GM12873 (cell line): ENCODE measurements around the gene DDRGK1.

Experiments used
- TF ChIP-seq, protein P1 (sequence below): IDR thresholded peaks from 2 replicates; pipeline ENCODE4 v1.5.1; 2012; ENCODE audit warnings: low read depth, mild to moderate bottlenecking, moderate library complexity, low read length, control low read depth; ENCODE audit not compliant: insufficient read depth; ENCODE audit errors: missing control alignments

The DDRGK1 gene

DNA sequence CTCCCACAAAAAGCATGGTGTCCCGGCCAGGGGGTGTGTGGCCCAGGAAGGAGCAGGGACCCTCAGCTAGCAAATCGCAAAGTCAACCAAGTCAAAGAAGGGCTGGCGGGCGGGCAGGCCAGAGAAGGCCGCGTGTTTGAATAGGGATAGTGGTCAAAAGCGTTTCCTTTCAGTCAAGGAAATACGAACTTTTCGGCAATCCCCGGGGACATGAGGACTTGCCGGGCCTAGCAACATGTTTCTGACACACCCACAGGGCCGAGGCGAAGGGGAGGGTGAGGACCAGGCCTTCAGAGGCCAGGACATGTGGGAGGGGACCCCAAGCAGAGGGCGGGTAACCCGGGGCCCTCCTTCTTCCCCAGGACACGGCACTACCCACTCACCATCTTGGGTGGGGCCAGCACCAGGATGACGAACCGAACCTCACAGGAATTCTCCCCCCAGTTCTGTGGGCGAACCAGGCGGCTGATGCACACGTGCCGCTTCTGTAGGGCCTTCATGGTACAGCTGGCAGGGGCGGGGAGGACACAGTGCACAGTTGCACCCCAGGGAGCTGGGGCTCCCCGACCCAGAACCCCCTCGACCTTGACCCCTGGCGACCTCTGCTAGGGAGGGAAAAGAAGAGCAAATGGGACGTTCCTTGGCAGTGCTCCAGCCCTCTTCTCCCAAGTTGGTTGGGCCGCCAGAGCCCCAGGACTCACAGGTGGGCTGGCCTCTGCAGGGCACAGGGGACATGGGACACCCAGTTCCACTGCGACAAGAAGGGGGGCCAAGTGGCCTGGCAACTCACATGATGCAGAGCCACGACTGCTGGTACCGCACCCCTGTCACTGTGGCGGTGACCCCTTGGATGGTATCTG lies 28.9 kb upstream of the DDRGK1 start:
- TF ChIP-seq, protein P1, sequence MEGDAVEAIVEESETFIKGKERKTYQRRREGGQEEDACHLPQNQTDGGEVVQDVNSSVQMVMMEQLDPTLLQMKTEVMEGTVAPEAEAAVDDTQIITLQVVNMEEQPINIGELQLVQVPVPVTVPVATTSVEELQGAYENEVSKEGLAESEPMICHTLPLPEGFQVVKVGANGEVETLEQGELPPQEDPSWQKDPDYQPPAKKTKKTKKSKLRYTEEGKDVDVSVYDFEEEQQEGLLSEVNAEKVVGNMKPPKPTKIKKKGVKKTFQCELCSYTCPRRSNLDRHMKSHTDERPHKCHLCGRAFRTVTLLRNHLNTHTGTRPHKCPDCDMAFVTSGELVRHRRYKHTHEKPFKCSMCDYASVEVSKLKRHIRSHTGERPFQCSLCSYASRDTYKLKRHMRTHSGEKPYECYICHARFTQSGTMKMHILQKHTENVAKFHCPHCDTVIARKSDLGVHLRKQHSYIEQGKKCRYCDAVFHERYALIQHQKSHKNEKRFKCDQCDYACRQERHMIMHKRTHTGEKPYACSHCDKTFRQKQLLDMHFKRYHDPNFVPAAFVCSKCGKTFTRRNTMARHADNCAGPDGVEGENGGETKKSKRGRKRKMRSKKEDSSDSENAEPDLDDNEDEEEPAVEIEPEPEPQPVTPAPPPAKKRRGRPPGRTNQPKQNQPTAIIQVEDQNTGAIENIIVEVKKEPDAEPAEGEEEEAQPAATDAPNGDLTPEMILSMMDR: no peak

DNA sequence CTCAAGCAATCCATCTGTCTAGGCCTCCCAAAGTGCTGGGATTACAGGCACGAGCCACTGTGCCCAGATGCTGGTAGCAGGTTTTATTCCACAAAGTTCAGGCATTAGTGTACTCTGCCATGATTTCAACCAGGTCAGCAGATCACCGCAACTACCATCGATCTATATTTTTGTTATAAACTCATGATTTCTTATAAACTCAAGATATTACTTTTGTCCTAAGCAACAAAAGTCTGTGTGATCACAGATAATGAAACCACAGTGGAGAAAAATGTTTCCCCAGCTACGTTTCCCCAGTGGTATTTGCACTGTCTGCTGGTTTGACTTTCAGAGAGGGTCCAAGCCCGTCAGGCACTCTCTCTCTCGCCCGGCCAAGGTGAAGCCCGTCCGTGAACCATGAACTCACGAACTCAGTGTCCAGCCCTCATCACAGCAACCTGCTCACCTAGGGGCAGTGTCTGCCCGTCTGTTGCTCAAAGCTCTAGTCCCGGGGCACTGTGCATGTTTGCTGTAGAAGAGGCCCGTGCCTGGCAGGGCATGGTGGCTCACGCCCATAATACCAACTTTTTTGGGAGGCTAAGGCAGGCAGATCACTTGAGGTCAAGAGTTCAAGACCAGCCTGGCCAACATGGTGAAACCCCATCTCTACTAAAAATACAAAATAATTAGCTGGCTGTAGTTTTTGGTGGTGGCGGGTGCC lies 27.6 kb upstream of the DDRGK1 start:
- TF ChIP-seq, protein P1: no peak

DNA sequence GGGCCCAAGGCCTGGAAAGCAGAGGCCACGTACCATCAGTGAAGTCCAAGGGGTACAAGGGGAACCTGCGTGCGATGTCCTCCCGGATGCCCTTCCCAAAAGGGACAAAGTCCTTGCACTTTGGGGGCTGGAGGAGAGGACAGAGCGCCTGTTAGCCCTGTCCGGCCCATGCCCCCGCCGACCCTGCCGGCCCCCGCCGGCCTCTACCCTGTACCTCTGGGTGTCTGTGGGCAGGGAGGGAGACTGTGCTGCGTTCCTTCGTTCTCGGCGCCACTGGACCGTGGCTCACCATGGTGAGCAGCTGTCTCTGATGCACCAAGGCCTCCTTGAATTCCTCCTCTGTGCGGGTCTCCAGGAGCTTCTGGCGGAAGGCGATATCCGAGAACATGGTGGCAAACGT lies 26.6 kb upstream of the DDRGK1 start:
- TF ChIP-seq, protein P1: no peak

DNA sequence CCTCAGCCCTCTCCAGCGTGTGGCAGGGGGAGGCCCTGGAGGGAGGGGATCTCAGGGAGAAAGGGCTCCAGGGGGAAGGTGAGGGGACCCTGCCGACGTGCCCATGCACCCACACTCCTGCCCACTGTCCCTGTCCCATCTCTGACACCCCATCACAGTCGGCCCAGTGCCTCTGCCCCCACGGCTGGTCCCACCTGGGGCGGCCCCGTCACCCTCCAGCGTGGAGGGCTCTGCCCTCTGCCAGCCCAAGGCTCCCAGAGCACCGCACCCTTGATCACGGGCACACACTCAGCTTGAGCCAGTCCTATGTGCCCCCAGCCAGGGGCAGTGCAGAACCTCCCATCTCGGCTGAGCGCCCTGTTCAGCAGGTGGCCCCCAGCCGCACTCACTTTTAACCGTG lies 25.3 kb upstream of the DDRGK1 start:
- TF ChIP-seq, protein P1: no peak

DNA sequence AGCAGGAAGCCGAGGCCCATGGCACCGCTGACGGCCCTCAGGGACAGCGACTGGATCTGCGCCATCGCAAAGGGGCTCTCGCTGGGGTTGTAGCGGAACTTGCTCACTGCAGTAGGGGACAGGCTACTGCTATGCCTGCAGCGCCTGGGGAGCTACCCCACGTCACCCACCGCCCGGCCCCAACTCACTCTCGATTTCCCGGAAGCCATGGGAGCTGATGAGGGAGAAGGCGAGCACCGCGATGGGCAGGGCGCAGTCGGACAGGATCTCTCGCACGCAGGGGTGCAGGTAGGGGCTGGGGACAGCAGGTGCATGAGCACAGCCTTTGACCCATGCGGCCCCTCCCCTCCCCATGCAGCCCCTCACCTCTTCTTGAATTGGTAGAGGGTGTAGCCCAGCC lies 24.7 kb upstream of the DDRGK1 start:
- TF ChIP-seq, protein P1: no peak

DNA sequence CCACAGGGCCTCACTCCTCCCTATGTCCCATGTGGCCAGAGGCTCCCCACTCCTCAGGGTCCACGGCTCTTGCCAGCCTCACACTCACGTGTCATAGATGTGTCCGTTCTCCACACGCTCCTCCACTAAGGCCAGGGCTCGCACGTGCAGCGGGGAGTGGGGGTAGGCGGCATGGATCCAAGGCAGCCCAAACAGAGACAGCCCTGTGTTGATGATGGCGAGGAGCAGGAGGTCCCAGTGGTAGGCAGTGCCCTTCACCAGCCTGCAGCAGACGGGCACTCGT lies 24.2 kb upstream of the DDRGK1 start:
- TF ChIP-seq, protein P1: no peak

DNA sequence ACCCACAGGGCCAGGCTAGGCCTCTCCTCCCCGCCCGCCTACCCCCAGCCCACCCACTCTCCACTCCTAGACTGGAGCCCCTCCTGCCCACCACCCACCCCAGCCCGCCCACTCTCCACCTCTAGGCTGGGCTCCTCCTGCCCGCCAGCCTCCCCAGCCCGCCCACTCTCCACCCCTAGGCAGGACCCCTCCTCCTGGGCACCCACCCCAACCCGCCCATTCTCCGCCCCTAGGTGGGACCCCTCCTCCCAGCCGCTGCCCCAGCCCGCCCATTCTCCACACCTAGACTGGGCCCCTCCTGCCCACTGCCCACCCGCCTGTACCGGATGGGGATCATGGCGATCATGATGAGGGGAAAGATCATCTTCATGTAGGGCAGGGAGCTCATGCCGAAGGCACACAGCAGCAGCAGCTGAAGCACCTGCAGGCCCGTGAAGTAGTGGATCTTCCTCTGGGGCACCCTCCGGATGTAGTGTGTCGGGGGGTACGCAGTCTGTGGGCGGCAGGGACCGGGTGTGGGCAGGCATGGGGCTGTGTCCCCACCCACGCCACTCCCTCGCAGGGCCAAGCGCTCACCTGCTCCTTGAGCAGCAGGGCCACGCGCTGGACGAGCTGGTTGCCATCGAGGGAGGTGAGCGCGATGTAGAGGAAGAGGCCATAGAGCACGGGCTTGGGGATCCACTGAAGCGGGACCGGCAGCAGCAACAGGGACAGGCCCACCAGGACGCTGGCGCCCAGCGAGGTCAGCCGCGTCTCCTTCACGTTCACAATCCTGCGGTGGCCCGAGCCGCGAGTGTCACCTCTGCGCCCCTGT lies 23.7 kb upstream of the DDRGK1 start:
- TF ChIP-seq, protein P1: no peak
